ENCODE data around the gene TMEM200B.

GRCh38 chr1:29144178-29144577, 20.5 kb upstream of the TMEM200B start:
- no peak for TF ChIP-seq CTCF (IDR thresholded peaks at IDR 0.05)
- no peak for TF ChIP-seq POLR2A (IDR thresholded peaks at IDR 0.05)
